Measurements from ENCODE around the gene DHFR2. TPM values are rescaled to one million over a fixed set of nuclear protein-coding genes. Genes with fewer than 3 reads are reported as not detected.
"Not testable (repeated sequence)": the region's sequence is repeated elsewhere in the genome, so short reads cannot be mapped to it uniquely, and the experiment has no call there.

The DHFR2 gene
- total RNA-seq = 1 to 10 TPM; 4.6 to 5.4 TPM

DNA sequence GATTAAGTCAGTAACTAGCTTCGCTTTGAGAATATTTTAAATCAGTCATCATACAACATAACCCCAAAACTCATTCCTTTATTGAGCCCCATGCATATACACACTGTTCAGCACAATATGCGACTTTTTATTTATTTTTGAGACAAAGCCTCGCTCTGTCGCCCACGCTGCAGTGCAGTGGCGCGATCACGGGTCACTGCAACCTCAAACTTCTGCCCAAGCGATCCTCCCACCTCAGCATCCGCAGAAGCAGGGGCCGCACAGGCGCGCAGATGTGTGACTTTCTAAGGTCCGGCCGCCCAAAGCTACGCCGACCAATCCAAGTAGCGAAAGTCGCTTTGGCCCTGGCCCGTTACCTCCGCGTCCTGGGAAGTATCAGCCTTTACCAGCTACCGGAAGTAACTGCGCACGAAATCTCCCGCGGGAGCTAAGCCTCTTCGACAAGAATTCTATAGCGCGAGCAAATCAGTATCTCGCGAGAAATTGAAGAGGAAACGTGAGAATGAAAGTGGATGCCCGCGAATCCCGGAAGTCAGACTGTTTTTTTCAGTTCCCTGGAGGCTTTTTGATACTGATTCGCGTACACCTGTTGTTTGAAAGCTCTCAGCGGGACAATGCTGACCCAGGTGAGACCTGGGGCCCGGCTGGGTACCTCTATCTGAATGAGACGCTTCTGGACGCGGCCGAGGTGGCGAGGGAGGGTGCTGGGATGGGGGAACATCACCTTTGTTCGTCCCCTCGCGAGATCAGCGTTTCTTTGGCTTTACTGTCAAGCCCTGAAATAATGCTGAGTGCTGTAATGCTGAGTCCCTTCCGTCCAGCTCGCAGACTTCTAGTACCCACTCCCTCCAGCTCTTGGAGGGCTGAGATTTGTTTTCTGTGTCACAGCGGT, at the start of gene DHFR2, which contains the start of gene NSUN3:
DHFR2 (minus strand) TSS at position 404 of the 892 bp plus-strand sequence. CDS start 1,405 bp downstream, outside the sequence.
NSUN3 (plus strand) TSS at position 549 of the 892 bp plus-strand sequence; CDS start at position 615, 66 bp downstream.
- Histone ChIP-seq H3K9me3 (no peaks in the 10 kb centered on the region), H3K4me1 (peaks cover 19% of the 10 kb centered on the region), H3K27me3 (no peaks in the 10 kb centered on the region), H3K9ac (ENCODE audit: low read depth in 2 of 2, low read length in 2 of 2) (peak within 1 kb of the TSS; percentile 69 to 99), H3K27ac (peak within 1 kb of the TSS; percentile 96), H3K4me3 (peak within 1 kb of the TSS; percentile 54), H3K36me3 (no peaks in the 10 kb centered on the region)
- peak; percentile 93 for DNase-seq
- intact Hi-C loops (cut with DNase I) = loop anchor here (10.0 kb wide), 1 partner anchor 158 kb away; no protein-coding TSS in a partner anchor
- TF ChIP-seq, protein P1, sequence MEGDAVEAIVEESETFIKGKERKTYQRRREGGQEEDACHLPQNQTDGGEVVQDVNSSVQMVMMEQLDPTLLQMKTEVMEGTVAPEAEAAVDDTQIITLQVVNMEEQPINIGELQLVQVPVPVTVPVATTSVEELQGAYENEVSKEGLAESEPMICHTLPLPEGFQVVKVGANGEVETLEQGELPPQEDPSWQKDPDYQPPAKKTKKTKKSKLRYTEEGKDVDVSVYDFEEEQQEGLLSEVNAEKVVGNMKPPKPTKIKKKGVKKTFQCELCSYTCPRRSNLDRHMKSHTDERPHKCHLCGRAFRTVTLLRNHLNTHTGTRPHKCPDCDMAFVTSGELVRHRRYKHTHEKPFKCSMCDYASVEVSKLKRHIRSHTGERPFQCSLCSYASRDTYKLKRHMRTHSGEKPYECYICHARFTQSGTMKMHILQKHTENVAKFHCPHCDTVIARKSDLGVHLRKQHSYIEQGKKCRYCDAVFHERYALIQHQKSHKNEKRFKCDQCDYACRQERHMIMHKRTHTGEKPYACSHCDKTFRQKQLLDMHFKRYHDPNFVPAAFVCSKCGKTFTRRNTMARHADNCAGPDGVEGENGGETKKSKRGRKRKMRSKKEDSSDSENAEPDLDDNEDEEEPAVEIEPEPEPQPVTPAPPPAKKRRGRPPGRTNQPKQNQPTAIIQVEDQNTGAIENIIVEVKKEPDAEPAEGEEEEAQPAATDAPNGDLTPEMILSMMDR (IDR thresholded peaks at IDR 0.05) = no peak

DNA sequence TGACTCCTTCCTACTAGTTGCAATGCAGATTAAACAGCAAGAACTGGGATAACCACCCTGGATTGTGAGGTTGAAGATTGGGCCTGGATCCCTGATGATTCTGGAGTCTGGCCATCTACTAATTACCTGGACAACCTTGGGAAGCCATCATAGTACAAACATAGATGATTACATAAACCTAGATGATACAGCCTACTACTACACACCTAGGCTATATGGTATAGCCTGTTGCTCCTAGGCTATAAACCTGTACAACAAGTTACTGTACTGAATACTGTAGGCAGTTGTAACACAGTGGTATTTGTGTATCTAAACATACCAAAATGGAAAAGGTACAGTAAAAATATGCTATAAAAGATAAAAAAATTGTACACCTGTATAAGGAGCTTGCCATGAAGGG, 48.1 kb upstream of the DHFR2 start:
- H3K36me3 ChIP-seq = no peaks in the 10 kb centered on the region
- H3K9ac ChIP-seq (ENCODE audit: low read depth in 2 of 2, low read length in 2 of 2) = no peak overlapping the region
- no peak for DNase-seq
- no peak overlapping the region for H3K27ac ChIP-seq
- H3K9me3 ChIP-seq = no peaks in the 10 kb centered on the region
- TF ChIP-seq, protein P1 (IDR thresholded peaks at IDR 0.05) = no peak
- no peaks in the 10 kb centered on the region for H3K4me1 ChIP-seq
- H3K27me3 ChIP-seq = no peaks in the 10 kb centered on the region
- intact Hi-C loops (cut with DNase I) = no loop called here
- H3K4me3 ChIP-seq = no peak overlapping the region

GRCh38 chr3:94110232-94110631, 47.5 kb upstream of the DHFR2 start:
- H3K4me1 ChIP-seq; intact Hi-C loops (cut with DNase I); DNase-seq; H3K4me3 ChIP-seq; H3K9me3 ChIP-seq; H3K9ac ChIP-seq (ENCODE audit: low read depth in 2 of 2, low read length in 2 of 2); H3K36me3 ChIP-seq; H3K27ac ChIP-seq; H3K27me3 ChIP-seq: not testable (repeated sequence)

DNA sequence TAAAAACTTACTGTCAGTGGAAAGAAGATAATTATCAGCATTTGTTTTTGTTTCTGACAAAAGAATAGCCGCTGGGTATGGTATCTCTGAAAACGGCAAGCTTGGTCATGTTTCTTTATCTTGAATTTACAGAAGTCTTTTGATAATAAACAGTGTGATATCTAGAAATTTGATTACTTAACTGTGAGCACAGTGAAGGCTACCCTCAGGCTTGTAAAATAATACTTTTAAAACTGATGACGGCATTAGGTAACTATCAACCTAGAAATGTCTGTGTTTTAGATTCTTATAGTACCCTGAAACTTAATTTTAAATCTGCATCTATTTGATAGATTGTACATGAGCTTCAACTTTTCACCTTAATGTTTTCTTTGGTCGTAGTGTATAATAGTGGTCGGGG, 43.6 kb upstream of the DHFR2 start:
- Histone ChIP-seq H3K27ac (no peak overlapping the region), H3K4me1 (no peaks in the 10 kb centered on the region), H3K27me3 (no peaks in the 10 kb centered on the region), H3K36me3 (no peaks in the 10 kb centered on the region), H3K4me3 (no peak overlapping the region), H3K9ac (ENCODE audit: low read depth in 2 of 2, low read length in 2 of 2) (no peak overlapping the region), H3K9me3 (no peaks in the 10 kb centered on the region)
- TF ChIP-seq, protein P1 (IDR thresholded peaks at IDR 0.05) = no peak
- intact Hi-C loops (cut with DNase I) = no loop called here
- no peak for DNase-seq

DNA sequence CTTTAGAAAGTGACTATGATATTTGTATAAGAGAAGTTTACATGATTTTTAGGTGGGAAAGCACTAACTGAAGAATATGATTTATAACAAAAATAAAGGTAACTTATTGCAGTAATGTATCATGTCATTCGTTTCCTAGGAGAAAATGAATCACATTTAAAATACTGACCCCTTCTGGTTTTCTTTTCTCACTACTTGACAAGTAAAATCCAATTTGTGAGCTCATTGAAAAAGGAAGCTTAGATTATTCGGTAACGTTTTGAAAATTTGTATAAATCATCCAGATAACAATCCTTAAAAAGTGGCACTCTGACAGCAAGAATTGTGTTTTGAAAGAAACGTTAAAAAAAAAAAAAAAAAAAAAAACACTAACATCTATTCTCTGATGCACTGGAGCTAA, 39.1 kb upstream of the DHFR2 start:
- no peak for DNase-seq
- H3K36me3 ChIP-seq = no peaks in the 10 kb centered on the region
- no peak overlapping the region for H3K4me3 ChIP-seq
- H3K4me1 ChIP-seq = no peaks in the 10 kb centered on the region
- intact Hi-C loops (cut with DNase I) = no loop called here
- TF ChIP-seq, protein P1 (IDR thresholded peaks at IDR 0.05) = no peak
- H3K27ac ChIP-seq = no peak overlapping the region
- no peaks in the 10 kb centered on the region for H3K9me3 ChIP-seq
- no peaks in the 10 kb centered on the region for H3K27me3 ChIP-seq
- no peak overlapping the region for H3K9ac ChIP-seq (ENCODE audit: low read depth in 2 of 2, low read length in 2 of 2)

DNA sequence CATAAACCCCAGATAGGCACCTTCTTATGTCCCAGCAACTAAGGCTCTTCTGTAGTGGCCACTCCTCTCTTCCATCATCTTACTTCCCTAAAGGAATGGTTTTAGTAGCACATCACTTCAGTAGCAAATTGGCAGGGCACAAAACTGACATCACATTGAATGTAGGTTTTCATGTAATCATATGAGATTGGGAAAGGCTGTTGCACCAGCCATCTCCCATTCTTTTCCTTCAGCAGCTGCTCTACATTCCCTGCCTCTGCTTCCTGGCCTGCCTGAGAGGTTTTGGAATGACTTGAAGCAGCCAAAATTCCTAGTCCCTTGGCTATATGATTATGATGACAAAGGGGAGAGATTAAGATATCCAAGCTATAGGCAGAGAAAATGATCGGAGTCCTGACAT, 36.6 kb upstream of the DHFR2 start:
- intact Hi-C loops (cut with DNase I) = no loop called here
- no peak overlapping the region for H3K9ac ChIP-seq (ENCODE audit: low read depth in 2 of 2, low read length in 2 of 2)
- no peaks in the 10 kb centered on the region for H3K4me1 ChIP-seq
- H3K36me3 ChIP-seq = no peaks in the 10 kb centered on the region
- H3K27ac ChIP-seq = no peak overlapping the region
- no peak for DNase-seq
- TF ChIP-seq, protein P1 (IDR thresholded peaks at IDR 0.05) = no peak
- no peaks in the 10 kb centered on the region for H3K9me3 ChIP-seq
- H3K4me3 ChIP-seq = no peak overlapping the region
- no peaks in the 10 kb centered on the region for H3K27me3 ChIP-seq

Data from colonic mucosa (tissue), 4 donors.